RCC 7860 (cell line): ENCODE measurements around the gene CYB5A.

Experiments used
- DNase-seq: peaks from one replicate; pipeline ENCODE4 v3.0.0-alpha.2; 2015; ENCODE audit warnings: low spot score
- FAIRE-seq: peaks from 2 replicates; lab custom pipeline; 2012; peaks lifted over from hg19 to GRCh38; lab: Jason Lieb, UNC

The CYB5A gene

DNA sequence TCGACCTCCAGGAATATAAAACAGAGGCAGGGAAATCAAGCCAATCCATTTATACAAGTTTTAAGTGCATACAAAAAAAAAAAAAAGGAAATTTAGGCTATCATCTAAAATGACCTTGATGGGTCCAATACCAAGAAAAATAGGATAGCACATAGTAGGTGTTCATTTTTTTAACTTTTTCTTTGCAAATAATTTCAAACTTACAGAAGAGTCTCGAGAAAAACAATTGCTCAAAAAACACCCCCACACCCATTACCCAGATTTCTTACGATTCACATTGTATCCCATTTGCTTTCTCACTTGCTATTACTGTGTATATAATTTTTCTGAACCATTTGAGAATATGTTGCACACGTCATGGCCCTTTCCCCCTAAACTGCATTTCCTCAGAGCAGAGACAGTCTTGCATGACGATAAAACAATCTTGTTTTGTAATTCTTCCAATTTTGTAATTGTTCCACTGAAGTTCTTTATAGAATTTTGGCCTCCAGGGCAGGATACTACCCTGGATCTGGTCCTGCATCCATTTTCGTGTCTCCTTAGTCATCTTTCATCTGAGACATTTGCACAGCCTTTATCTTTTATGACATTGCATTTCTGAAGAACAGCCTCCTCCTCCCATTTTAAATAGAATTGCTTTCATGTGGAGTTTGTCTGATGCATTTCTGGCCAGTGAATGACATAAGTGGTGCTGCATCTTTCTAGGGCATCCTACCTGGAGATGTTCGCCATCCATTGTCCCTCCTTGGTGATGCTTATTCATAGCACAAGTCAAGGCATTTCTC is 68.9 kb downstream of the CYB5A start:
- no peak for FAIRE-seq
- DNase-seq = no peak

DNA sequence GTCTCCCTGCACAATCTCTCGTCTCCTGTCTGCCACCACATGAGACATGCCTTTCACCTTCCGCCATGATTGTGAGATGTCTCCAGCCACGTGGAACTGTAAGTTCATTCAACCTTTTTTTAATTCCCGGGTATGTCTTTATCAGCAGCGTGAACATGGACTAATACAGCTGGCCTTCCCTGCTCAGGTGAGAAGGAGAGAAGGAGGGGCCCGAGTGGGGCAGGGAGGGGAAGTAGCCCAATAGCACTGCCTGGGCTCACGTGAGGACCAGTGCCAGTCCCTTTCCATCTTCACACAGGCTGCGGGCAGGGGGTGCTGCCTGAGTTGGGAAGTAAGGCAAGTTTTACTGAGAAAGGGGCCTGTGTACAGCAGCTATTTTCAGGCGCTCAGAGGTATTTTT is 70.7 kb downstream of the CYB5A start:
- DNase-seq = no peak
- no peak for FAIRE-seq

DNA sequence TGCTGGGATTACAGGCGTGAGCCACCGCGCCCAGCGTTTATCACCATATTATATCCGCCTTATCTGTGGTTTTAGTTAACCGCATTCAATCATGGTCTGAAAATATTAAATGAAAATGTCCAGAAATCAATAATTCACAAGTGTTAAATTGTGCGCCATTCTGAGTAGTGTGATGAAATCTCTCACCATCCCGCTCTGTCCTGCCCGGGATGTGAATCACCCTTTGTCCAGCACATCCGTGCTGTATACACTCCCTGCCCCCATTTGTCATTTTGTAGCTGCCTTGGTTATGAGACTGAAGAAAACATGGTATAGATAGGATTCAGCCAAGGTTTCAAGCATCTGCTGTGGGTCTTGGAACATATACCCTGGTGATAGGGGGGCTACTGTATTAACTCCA is 72.7 kb downstream of the CYB5A start:
- FAIRE-seq (no peak), DNase-seq (peak; percentile 39)

DNA sequence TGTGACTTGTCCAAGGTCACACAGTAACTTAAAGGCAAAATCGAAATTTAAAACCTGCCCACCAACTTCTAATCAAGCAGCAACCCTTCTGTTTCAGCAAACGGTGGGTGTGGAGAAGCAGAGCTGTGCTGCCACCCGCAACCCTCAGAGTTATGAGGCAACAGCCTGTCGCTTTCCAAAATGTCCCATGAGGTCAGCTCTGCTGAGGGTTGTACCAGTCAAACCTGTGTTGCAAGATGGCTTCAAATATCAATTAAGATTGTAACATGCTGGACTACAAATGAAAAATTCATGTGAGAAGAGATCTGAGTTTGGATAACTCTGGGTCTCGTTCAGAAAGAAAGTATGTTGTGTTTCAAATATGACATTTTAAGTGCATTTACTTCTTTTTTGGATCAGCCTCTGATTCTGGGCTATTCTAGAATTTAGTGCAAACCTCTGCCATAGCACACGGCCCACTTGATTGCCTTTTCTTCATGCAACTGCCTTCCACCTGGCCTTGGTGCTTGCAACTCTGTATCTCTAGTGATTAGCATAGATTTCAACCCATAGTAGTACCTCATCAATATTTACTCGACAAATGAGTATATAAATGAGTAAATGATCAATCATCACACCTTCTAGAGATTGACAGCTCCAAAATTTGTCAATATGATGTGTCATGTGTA is 74.2 kb downstream of the CYB5A start:
- no peak for DNase-seq
- no peak for FAIRE-seq

DNA sequence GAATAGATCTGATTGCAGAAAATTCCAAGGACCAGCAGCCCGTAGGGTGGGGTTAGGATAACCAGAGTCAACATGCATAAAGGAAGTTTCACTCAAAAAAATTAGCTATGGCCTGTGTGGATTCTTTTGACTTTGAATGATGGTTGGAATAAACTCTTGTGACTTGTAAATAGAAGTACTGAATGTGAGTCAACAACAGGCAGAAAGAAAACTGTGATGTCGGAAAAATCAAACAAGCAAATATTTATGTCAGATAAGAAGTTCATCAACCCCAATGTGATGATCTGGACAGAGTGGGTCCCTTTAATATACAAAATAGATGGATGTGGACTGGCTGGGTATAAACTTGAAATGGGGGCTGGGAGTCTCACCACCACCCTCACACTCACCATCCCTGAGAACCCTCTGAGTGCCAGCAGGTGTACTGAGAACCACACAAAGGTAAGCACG is 75.1 kb downstream of the CYB5A start:
- FAIRE-seq (no peak), DNase-seq (no peak)

DNA sequence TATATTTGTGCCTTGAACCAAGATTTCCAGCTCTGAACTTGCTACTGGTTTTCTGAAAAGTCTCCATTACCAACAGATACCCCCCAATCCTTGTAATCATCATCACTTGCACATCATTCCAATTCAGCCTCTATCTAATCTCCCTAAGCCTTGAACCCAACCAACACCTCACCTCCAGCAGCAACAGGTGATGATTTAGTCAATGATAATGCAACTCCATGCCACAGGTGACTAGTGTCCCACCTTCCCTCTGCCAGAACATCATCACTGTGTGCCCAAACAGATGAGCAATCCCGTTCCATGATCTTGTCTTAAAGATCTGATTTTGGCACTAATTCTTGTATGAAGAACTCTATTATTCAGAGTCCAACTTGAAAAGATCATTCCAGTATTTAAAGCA is 75.9 kb downstream of the CYB5A start:
- FAIRE-seq (no peak), DNase-seq (no peak)

DNA sequence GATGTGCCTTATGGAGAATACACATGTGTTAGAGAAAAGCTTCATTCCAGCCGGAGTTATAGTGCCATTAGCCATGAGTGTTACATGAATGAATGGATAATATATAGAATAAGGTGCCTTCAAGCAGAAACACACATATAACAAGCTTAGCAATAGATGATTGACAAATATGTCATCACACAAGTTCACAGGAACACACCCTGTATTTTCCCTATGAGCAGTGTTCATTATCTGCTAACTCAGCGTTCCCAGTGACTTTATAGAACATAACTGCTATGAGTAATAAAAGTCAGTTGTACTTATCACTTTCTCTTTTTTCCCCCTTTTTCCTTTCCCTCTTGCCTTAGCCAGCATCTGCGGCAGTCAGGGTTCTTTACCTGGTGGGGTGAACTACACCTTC is 78.3 kb downstream of the CYB5A start:
- no peak for FAIRE-seq
- no peak for DNase-seq

DNA sequence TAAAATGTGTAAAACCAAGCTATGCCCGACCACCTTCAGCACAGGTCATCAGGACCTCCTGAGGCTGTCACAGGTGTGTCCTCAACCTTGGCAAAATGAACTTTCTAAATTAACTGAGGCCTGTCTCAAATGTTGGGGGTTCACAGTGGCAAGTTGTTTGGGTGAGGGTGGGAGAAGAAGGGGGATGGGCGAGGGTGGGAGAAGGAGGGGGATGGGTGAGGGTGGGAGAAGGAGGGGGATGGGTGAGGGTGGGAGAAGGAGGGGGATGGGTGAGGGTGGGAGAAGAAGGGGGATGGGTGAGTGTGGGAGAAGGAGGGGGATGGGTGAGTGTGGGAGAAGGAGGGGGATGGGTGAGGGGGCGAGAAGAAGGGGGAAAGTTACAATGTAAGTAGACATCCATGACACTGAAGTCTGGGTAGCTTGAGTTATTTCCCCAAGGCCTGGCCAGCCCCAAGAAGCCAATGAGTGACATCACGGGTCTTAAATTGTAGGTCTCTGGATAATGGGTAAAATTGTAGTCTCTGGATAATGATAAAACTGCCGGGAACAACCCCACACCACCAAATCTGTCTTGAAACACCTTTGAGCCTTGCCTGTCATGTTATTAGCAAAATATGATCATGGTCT is 87.1 kb downstream of the CYB5A start:
- FAIRE-seq (no peak), DNase-seq (no peak)

DNA sequence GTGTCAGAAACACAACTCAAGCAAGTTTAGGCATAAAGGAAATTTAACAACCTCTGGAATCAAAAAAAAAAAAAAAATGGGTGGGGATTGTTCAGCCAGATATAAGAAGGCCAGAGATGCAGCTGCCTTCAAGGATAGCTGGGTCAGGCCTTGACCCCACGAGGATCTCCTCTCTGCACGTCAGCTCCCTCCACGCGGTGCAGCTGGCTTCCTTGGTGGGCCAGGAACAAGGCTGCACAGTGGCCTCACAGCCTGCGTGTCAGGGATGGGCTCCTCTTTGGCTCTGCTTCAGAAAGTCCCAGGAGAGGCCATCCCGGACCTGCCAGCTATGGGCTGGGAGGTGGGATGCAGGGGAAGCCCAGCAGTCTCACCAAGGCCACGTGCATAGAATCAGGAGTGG is 88.0 kb downstream of the CYB5A start:
- no peak for FAIRE-seq
- no peak for DNase-seq
